Liver (tissue), 3 donors: ENCODE results near the gene DYNC2LI1.

Experiments used
- JUND ChIP-seq, 2 donors: IDR thresholded peaks; 2 replicates each; pipeline ENCODE4 v1.6.1; 2016; ENCODE audit warnings: antibody characterized with exemption in 2 of 2
- RXRA ChIP-seq, 2 donors: IDR thresholded peaks; 2 replicates each; pipeline ENCODE4 v1.6.1; 2017 to 2018; ENCODE audit warnings: antibody characterized with exemption in 2 of 2, mild to moderate bottlenecking in 1 of 2
- TAF1 ChIP-seq: conservative IDR thresholded peaks from 2 replicates; pipeline ENCODE4 v1.6.1; 2016; ENCODE audit warnings: antibody characterized with exemption, mild to moderate bottlenecking
- TF ChIP-seq, protein P1 (sequence below): fragments of 150-350 bp; IDR thresholded peaks from 2 replicates; pipeline ENCODE4 v1.5.1; 2017; ENCODE audit warnings: improper control_type of control experiment, low read depth, low read length; ENCODE audit not compliant: missing input control
- donor health status: healthy.
- donor health status: healthy.

DNA sequence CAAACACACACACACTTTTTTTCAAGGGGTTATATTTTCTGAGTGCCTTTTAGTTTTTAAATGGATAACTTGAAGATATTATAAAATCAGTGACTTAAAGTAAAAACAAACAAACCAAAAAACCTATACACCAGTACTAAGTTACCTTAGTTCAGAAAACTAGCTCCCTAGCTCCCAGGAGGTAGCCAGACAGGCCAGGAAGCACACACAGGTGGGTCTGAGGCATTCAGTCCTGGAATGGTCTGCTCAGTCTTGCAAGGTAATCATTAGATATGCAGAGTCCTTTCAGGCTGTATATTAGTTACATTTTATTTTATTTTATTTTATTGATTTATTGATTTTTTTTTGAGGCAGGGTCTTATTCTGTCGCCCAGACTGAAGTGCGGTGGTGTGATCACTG, 10.7 kb upstream of the DYNC2LI1 start:
- TF ChIP-seq JUND (IDR thresholded peaks at IDR 0.05) (no peak), TAF1 (no peak), RXRA (IDR thresholded peaks at IDR 0.05) (no peak)
- TF ChIP-seq, protein P1, sequence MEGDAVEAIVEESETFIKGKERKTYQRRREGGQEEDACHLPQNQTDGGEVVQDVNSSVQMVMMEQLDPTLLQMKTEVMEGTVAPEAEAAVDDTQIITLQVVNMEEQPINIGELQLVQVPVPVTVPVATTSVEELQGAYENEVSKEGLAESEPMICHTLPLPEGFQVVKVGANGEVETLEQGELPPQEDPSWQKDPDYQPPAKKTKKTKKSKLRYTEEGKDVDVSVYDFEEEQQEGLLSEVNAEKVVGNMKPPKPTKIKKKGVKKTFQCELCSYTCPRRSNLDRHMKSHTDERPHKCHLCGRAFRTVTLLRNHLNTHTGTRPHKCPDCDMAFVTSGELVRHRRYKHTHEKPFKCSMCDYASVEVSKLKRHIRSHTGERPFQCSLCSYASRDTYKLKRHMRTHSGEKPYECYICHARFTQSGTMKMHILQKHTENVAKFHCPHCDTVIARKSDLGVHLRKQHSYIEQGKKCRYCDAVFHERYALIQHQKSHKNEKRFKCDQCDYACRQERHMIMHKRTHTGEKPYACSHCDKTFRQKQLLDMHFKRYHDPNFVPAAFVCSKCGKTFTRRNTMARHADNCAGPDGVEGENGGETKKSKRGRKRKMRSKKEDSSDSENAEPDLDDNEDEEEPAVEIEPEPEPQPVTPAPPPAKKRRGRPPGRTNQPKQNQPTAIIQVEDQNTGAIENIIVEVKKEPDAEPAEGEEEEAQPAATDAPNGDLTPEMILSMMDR: no peak
